Measurements from ENCODE around the gene PPIE. TPM values are rescaled to one million over a fixed set of nuclear protein-coding genes. Genes with fewer than 3 reads are reported as not detected.

PPIE gene
- total and polyA plus RNA-seq, 2 of the 8 experiments (the other 6 are each of a cell fraction or from before 2014, with no cell fraction given), result 38.9 to 56.1 TPM

DNA sequence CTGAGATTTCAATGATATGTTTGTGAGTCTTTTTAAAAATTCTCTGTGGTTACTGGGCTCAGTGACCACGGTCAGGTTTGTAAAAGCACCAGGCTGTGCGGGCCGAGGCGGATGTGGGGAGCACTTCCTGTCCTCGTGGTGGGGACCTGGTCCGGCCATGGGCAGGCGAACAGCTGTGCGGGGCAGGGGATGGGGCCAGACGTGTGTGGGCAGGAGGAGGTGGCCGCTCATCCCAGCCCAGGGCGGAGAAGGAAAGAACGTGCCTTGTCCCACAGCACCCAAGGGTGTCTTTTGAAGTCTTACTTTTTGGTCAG lies 37.7 kb downstream of the PPIE start:
- H3K9ac ChIP-seq (replicated peaks in 1 of 4; ENCODE audit: extremely low read depth in 1 of 4, low read depth in 3 of 4, low read length in 3 of 4), result no peak overlapping the region
- no peak overlapping the region for H3K27ac ChIP-seq (ENCODE audit: low read depth, low read length)
- FAIRE-seq, result no peak
- no peak overlapping the region for H3K4ac ChIP-seq (replicated peaks; ENCODE audit: insufficient read length, low read depth, low read length)
- no peaks in the 10 kb centered on the region for H4K20me1 ChIP-seq (replicated peaks in 1 of 2; ENCODE audit: control insufficient read depth in 1 of 2, insufficient read depth in 2 of 2, low read length in 2 of 2)
- H2BK20ac ChIP-seq (ENCODE audit: low read length), result no peak overlapping the region
- POLR2A ChIA-PET (ENCODE audit: partially characterized antibody), result no interaction called here
- H3K23ac ChIP-seq (ENCODE audit: insufficient read length), result no peak overlapping the region
- no peak overlapping the region for H4K91ac ChIP-seq (replicated peaks; ENCODE audit: insufficient read length, low read length)
- H3K4me1 ChIP-seq (replicated peaks in 1 of 4; ENCODE audit: control insufficient read depth in 3 of 4, insufficient read depth in 4 of 4, low read length in 3 of 4), result no peaks in the 10 kb centered on the region
- H3K79me1 ChIP-seq (ENCODE audit: low read depth, low read length), result no peaks in the 10 kb centered on the region
- H3K9me3 ChIP-seq (ENCODE audit: insufficient read depth in 2 of 2, low read depth in 1 of 2, low read length in 1 of 2), result no peaks in the 10 kb centered on the region
- CTCF ChIA-PET (ENCODE audit: partially characterized antibody), result no interaction called here
- no peak overlapping the region for H4K8ac ChIP-seq (ENCODE audit: extremely low read depth, insufficient read depth, low read length)
- H3K79me2 ChIP-seq (ENCODE audit: control insufficient read depth in 1 of 2, insufficient read depth in 2 of 2, low read length in 2 of 2), result no peaks in the 10 kb centered on the region
- H3K18ac ChIP-seq (ENCODE audit: extremely low read depth, low read length), result no peak overlapping the region
- H2BK15ac ChIP-seq (ENCODE audit: low read length), result no peak overlapping the region
- no peaks in the 10 kb centered on the region for H3K36me3 ChIP-seq (ENCODE audit: control insufficient read depth in 2 of 4, insufficient read depth in 4 of 4, low read length in 3 of 4)
- H3K23me2 ChIP-seq (ENCODE audit: low read depth, low read length), result no peaks in the 10 kb centered on the region
- no peak overlapping the region for H2AFZ ChIP-seq (ENCODE audit: low read length)
- H3K4me3 ChIP-seq (ENCODE audit: extremely low read depth in 1 of 4, insufficient read depth in 2 of 4, low read depth in 3 of 4, low read length in 4 of 4), result no peak overlapping the region
- peaks cover 0 to 13% (median 5%) of the 10 kb centered on the region in 4 experiments; a peak in 5 of 7 replicates for H3K27me3 ChIP-seq (replicated peaks in 1 of 4; ENCODE audit: control insufficient read depth in 3 of 4, extremely low read depth in 1 of 4, insufficient read depth in 3 of 4, low read length in 3 of 4)
- H3K4me2 ChIP-seq (ENCODE audit: insufficient read depth in 1 of 2, low read depth in 2 of 2, low read length in 2 of 2), result no peak overlapping the region
- 83% methylated on average over 12 of the region's 12 CpGs; no CpG with 5 or more reads in 1 of the 2 experiments for WGBS, 2 experiments (ENCODE audit: extremely low coverage in 1 of 2, insufficient coverage in 1 of 2, insufficient read length in 1 of 2, insufficient replicate concordance in 2 of 2, low coverage in 1 of 2, low lambda C conversion rate in 2 of 2, missing lambda C conversion rate in 1 of 2)
- no peak overlapping the region for H3K56ac ChIP-seq (replicated peaks; ENCODE audit: insufficient read length, low read depth, low read length)
- H4K5ac ChIP-seq (ENCODE audit: insufficient read length, low read depth, low read length), result no peak overlapping the region
- H2BK12ac ChIP-seq (ENCODE audit: low read depth, low read length), result no peak overlapping the region
- no peak overlapping the region for H2BK120ac ChIP-seq (replicated peaks; ENCODE audit: low read depth, low read length)
- DNase-seq (ENCODE audit: low read depth in 1 of 2, low spot score in 2 of 2), result no peak
- no peak overlapping the region for H2BK5ac ChIP-seq (ENCODE audit: low read depth, low read length)
- H3K14ac ChIP-seq (ENCODE audit: insufficient read length), result no peak overlapping the region
- no peak overlapping the region for H2AK5ac ChIP-seq (ENCODE audit: low read depth, low read length)
- no peak for TF ChIP-seq JUND (IDR thresholded peaks at IDR 0.05; ENCODE audit: low read length)
- no peak for TF ChIP-seq CBX5 (IDR thresholded peaks at IDR 0.05; ENCODE audit: low read depth, low read length)
- no peak for TF ChIP-seq ZNF274 (IDR thresholded peaks at IDR 0.05; ENCODE audit: borderline replicate concordance, extremely low read depth, low read length)
- no peak for TF ChIP-seq CEBPB (IDR thresholded peaks at IDR 0.05; ENCODE audit: low read depth, low read length)
- no peak for TF ChIP-seq KDM5A (IDR thresholded peaks at IDR 0.05; ENCODE audit: low read length)
- TF ChIP-seq RNF2 (IDR thresholded peaks at IDR 0.05; ENCODE audit: borderline replicate concordance, low read depth, low read length, missing control alignments, poor library complexity, severe bottlenecking), result no peak
- TF ChIP-seq, protein P1, sequence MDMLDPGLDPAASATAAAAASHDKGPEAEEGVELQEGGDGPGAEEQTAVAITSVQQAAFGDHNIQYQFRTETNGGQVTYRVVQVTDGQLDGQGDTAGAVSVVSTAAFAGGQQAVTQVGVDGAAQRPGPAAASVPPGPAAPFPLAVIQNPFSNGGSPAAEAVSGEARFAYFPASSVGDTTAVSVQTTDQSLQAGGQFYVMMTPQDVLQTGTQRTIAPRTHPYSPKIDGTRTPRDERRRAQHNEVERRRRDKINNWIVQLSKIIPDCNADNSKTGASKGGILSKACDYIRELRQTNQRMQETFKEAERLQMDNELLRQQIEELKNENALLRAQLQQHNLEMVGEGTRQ (IDR thresholded peaks at IDR 0.05; ENCODE audit: low read length), result no peak
- TF ChIP-seq POLR2AphosphoS5 (IDR thresholded peaks at IDR 0.05; ENCODE audit: low read depth, low read length), result no peak
- no peak for TF ChIP-seq GABPA (IDR thresholded peaks at IDR 0.05; ENCODE audit: borderline replicate concordance, insufficient read depth, low read length)
- no peak for TF ChIP-seq TEAD4 (IDR thresholded peaks at IDR 0.05; ENCODE audit: low read depth, low read length)
- no peak for TF ChIP-seq YY1 (IDR thresholded peaks at IDR 0.05; ENCODE audit: low read depth, low read length)
